Naive thymus-derived CD4-positive, alpha-beta T cell (primary cell): ENCODE measurements around the gene EIF6. TPM values are rescaled to one million over a fixed set of nuclear protein-coding genes. Genes with fewer than 3 reads are reported as not detected.

ENCODE experiments used
- ATAC-seq: fragments of 150-1000 bp; cut with Tn5 transposase; 2 replicates; pipeline ENCODE4 v1.10.0; 2021; ENCODE audit warnings: mild to moderate bottlenecking, moderate library complexity
- CTCF ChIA-PET: fragments of 350-600 bp; sonication (Branson Sonifier 250); formaldehyde crosslinking; loops from one replicate; lab custom pipeline; 2021; ENCODE audit warnings: antibody characterized with exemption; lab: Charles Lee
- POLR2A ChIA-PET: fragments of 350-600 bp; sonication (Branson Sonifier 250); formaldehyde crosslinking; loops from one replicate; lab custom pipeline; 2021; ENCODE audit warnings: antibody characterized with exemption, inconsistent platforms; lab: Charles Lee
- DNase-seq, 9 donors: peaks; one replicate each; pipeline versions ENCODE4 v3.0.0 to v3.0.0-alpha.2; 2020 to 2022; ENCODE audit warnings: mixed read lengths in 1 of 9
- H3K27ac ChIP-seq: one replicate; pipeline ENCODE4 v1.7.0; 2013; ENCODE audit warnings: mild to moderate bottlenecking, low read depth, low read length, moderate library complexity
- H3K27me3 ChIP-seq, 2 donors: one replicate each; pipeline ENCODE4 v1.7.0; 2013; ENCODE audit warnings: low read length in 2 of 2, mild to moderate bottlenecking in 2 of 2, moderate library complexity in 2 of 2; ENCODE audit not compliant: control insufficient read depth in 2 of 2, insufficient read depth in 2 of 2
- H3K36me3 ChIP-seq, 3 experiments: 1 replicate in 2 of 3; 2 replicates in 1 of 3; pipeline ENCODE4 v1.7.0; 2013; ENCODE audit warnings: low read length in 3 of 3, mild to moderate bottlenecking in 3 of 3, moderate library complexity in 1 of 3; ENCODE audit not compliant: insufficient read depth in 3 of 3, control insufficient read depth in 2 of 3
- H3K4me1 ChIP-seq, 2 donors: one replicate each; pipeline ENCODE4 v1.7.0; 2013; ENCODE audit warnings: low read length in 2 of 2, mild to moderate bottlenecking in 2 of 2, moderate library complexity in 1 of 2; ENCODE audit not compliant: control insufficient read depth in 2 of 2, insufficient read depth in 2 of 2
- H3K4me3 ChIP-seq: 2 replicates; pipeline ENCODE4 v1.7.0; 2013; ENCODE audit warnings: mild to moderate bottlenecking, low read length
- H3K9me3 ChIP-seq, 3 experiments: 1 replicate in 2 of 3; 2 replicates in 1 of 3; pipeline ENCODE4 v1.7.0; 2013; ENCODE audit warnings: low read length in 3 of 3; ENCODE audit not compliant: control insufficient read depth in 2 of 3
- H3K27ac Mint-ChIP-seq, 9 donors: one replicate each; pipeline ENCODE4 v1.8.0; 2020 to 2022; ENCODE audit warnings: mixed read lengths in 9 of 9, mild to moderate bottlenecking in 8 of 9, moderate library complexity in 5 of 9, inconsistent platforms in 2 of 9
- H3K27me3 Mint-ChIP-seq, 5 donors: one replicate each; pipeline ENCODE4 v1.8.0; 2021 to 2022; ENCODE audit warnings: mixed read lengths in 5 of 5, mild to moderate bottlenecking in 1 of 5
- H3K36me3 Mint-ChIP-seq, 5 donors: one replicate each; pipeline ENCODE4 v1.8.0; 2020 to 2022; ENCODE audit warnings: mixed read lengths in 5 of 5, mild to moderate bottlenecking in 3 of 5, inconsistent platforms in 1 of 5
- H3K4me1 Mint-ChIP-seq, 7 donors: one replicate each; pipeline ENCODE4 v1.8.0; 2020 to 2022; ENCODE audit warnings: mixed read lengths in 7 of 7, mild to moderate bottlenecking in 3 of 7, inconsistent platforms in 1 of 7
- H3K4me3 Mint-ChIP-seq, 10 donors: one replicate each; pipeline ENCODE4 v1.8.0; 2020 to 2022; ENCODE audit warnings: mild to moderate bottlenecking in 10 of 10, mixed read lengths in 10 of 10, moderate library complexity in 6 of 10, inconsistent platforms in 2 of 10
- H3K9me3 Mint-ChIP-seq, 11 donors: one replicate each; pipeline ENCODE4 v1.8.0; 2020 to 2022; ENCODE audit warnings: mixed read lengths in 11 of 11, mild to moderate bottlenecking in 4 of 11, inconsistent platforms in 1 of 11, moderate library complexity in 1 of 11
- intact Hi-C, 2 donors: fragments of 100-400 bp; cut with micrococcal nuclease; formaldehyde crosslinking; loops; one replicate each; pipeline ENCODE4 v1.15.1; 2023
- polyA plus RNA-seq, 2 donors: library from polyadenylated mRNA; unstranded; fragments of 300-500 nt; fragmentation: Illumina TruSeq; gene quantifications; one replicate each; pipeline ENCODE4 v1.2.3, GENCODE V29; 2021
- total RNA-seq, 6 experiments: library from RNA in 5 of 6; stranded (reverse) in 5 of 6; gene quantifications; 1 replicate in 5 of 6; 2 replicates in 1 of 6; pipeline ENCODE4 v1.2.3 and lab custom pipeline; 2021 to 2026

EIF6 gene
- total and polyA plus RNA-seq, 7 experiments from 2014 or later, result 35.4 to 150 (median 55.2) TPM

DNA sequence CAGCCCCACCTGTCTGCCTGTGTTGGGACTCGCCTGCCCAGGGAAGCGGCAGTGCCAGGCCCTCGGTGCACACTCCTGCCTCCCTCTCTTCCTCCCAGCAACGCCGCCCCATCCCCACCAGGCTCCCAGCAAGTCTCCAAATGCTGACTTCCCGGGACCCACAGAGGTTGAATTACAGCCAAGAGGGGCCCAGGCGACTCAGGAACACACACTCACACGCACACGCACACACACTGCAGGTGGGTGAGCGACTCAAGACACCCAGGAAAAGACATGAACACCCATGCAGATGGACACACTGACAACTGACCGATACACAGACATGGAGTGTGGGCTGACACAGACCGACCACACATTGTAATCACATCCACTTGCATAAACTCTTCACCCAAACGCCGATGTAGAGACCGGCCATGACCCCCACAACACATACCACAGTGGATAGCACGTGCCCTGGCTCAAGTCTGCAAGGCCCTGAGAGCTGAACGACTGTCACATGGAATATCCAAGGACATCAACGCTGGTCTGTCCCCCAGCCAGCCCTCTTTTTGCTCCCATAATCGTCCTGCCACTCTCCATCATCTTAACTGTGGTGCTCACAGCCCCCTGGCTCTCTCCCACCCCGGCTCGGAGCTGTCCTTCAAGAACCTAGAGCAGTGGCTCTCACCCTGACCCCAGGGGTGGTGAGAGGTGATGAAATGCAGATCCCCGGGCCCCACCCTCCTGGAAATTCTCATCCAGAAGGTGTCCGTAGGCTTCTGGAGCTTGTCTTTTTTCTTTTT lies 8.1 kb upstream of the EIF6 start:
- Mint-ChIP-seq H3K9me3 (peaks cover 0 to 3% (median 0%) of the 10 kb centered on the region in 11 donors), H3K27me3 (peaks cover 0 to 8% (median 4%) of the 10 kb centered on the region in 5 donors), H3K36me3 (no peaks in the 10 kb centered on the region), H3K4me1 (peaks cover 0 to 5% (median 0%) of the 10 kb centered on the region in 7 donors), H3K4me3 (no peak overlapping the region), H3K27ac (no peak overlapping the region)
- H3K36me3 ChIP-seq, result no peaks in the 10 kb centered on the region
- ATAC-seq, result no peak
- no peak overlapping the region for H3K4me3 ChIP-seq
- H3K27me3 ChIP-seq, result no peaks in the 10 kb centered on the region
- no peak for DNase-seq
- H3K9me3 ChIP-seq, result no peaks in the 10 kb centered on the region
- no peak overlapping the region for H3K27ac ChIP-seq
- POLR2A ChIA-PET, result interaction anchor here (1.2 kb wide), 1 partner anchor 8 kb away, joined by 6 read pairs; the partner anchor contains the start of gene EIF6
- intact Hi-C loops, result no loop called here
- no peaks in the 10 kb centered on the region for H3K4me1 ChIP-seq
- CTCF ChIA-PET, result interaction anchor here (0.9 kb wide), 1 partner anchor 11 kb away, joined by 3 read pairs; no protein-coding TSS in a partner anchor

DNA sequence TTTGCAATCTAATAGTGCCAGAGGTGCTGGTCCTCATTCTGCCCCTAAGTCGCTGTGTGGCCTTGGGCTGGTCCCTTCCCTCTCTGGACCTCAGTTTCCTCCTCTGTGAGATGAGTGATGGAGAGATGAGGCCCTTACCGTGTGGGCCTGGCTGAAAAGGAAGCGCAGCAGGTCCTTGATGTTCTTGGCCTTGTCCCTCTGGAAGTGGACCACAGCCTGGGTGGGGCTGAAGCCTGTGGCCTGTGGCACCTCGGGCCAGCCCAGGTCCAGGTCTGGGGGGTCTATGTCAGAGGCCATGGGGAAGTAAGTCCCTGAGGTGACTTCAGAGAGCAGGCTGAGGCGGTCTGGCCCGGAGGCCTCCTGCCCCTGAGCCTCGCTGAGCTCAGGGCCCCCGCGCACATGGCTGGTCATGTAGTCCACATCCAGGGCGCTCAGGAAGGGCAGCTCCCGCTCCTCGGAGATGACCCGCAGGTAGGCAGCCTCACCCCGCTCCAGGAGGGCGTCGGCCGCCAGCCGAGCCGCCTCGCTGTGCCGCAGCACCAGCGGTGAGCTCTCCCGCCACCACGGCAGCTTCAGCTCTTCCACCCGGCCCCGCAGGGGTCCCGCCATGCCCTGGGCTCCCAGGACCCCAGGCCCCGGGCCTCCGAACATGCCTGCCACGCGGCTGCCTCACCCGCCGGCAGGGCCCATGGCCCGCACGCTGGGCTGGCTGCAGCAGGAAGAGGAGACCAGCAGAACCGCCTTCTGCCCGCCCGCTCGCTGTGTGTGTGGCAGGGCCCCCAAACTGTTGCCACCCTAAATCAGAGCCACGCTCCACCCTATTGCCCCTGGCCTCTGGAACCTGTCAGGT lies 7.3 kb upstream of the EIF6 start, which contains the start of gene FAM83C:
Gene FAM83C (minus strand): TSS at position 772 of the 850 bp plus-strand sequence. CDS start 121 bp downstream, at position 651.
- intact Hi-C loops, result no loop called here
- no peaks in the 10 kb centered on the region for H3K27me3 ChIP-seq
- POLR2A ChIA-PET, result no interaction called here
- H3K36me3 Mint-ChIP-seq, result no peaks in the 10 kb centered on the region
- peaks cover 0 to 3% (median 0%) of the 10 kb centered on the region in 11 donors for H3K9me3 Mint-ChIP-seq
- H3K27ac Mint-ChIP-seq, result no peak within 1 kb of the TSS
- H3K27me3 Mint-ChIP-seq, result peaks cover 0 to 8% (median 4%) of the 10 kb centered on the region in 5 donors
- no peak within 1 kb of the TSS for H3K4me3 ChIP-seq
- no peaks in the 10 kb centered on the region for H3K9me3 ChIP-seq
- H3K27ac ChIP-seq, result no peak within 1 kb of the TSS
- ATAC-seq (no peak), DNase-seq (no peak)
- CTCF ChIA-PET, result no interaction called here
- H3K4me1 Mint-ChIP-seq, result peaks cover 0 to 5% (median 0%) of the 10 kb centered on the region in 7 donors
- H3K4me1 ChIP-seq, result no peaks in the 10 kb centered on the region
- no peak within 1 kb of the TSS for H3K4me3 Mint-ChIP-seq
- H3K36me3 ChIP-seq, result no peaks in the 10 kb centered on the region

DNA sequence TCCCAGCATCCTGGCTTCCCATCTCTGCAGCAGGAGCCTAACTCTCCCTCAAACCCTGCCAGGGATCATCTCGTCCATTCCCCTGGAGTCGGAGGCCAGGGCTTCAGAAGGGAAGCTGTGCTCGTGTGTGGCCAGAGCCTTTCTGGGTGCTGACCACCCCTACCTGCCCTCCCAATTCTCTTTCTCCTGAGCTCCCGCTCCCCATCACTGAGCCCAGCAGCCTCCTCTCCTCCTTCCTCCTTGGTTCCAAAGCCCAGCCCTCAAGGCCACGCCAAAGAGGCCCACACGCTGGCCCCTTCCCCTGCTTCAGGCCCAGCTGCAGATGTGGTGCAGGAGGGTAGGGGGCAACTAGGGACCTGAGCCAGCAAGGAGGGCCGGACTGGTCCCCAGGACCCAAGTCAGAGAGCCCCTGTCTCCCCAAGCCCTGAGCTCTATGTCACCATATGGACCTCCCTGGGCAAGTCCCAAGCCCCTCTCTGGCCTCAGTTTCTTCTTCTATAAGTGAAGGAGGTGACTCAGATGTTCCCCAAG lies 6.4 kb upstream of the EIF6 start:
- Histone ChIP-seq H3K36me3 (no peaks in the 10 kb centered on the region), H3K27me3 (no peaks in the 10 kb centered on the region), H3K4me1 (no peaks in the 10 kb centered on the region), H3K4me3 (no peak overlapping the region), H3K9me3 (no peaks in the 10 kb centered on the region), H3K27ac (no peak overlapping the region)
- DNase-seq (no peak), ATAC-seq (no peak)
- CTCF ChIA-PET, result no interaction called here
- Mint-ChIP-seq H3K27ac (no peak overlapping the region), H3K4me1 (peaks cover 0 to 7% (median 2%) of the 10 kb centered on the region in 7 donors), H3K9me3 (peaks cover 0 to 3% (median 0%) of the 10 kb centered on the region in 11 donors), H3K36me3 (no peaks in the 10 kb centered on the region), H3K4me3 (no peak overlapping the region), H3K27me3 (peaks cover 0 to 8% (median 4%) of the 10 kb centered on the region in 5 donors)
- intact Hi-C loops, result no loop called here
- POLR2A ChIA-PET, result no interaction called here

DNA sequence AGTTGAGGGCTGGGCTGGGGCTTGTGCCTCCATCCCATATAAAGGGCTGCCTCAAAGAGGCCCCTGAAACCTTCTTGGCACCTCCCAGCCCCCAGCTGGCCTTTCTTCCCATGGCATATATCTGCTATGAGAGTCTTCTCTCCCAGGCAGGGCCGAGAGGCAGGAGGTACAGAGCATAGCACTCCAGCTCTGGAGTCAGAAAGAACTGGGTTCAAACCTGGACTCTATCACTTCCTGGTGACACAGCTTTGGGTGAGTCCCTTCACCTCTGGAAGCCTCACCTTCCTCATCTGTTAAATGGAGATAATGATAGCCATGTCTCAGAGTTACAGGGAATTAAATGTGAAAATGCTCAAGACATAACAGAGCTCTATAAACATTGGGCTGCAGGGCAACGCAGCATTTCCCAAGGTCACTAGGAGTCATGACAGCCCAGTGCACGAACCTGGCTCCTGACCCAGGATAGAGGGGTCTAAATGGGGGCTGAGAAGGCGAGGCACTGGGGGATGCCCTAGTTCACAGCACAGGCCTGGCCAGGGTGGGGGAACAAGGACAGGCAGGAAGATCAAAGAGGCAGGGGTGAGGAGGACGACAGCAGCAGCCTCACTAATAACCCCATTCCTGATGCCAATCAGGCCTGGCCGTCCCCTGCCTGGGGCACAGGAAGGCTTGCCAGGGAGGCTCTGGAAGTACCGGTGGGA lies 5.8 kb upstream of the EIF6 start:
- Histone ChIP-seq H3K4me3 (no peak overlapping the region), H3K36me3 (no peaks in the 10 kb centered on the region), H3K4me1 (no peaks in the 10 kb centered on the region), H3K9me3 (no peaks in the 10 kb centered on the region), H3K27me3 (no peaks in the 10 kb centered on the region), H3K27ac (no peak overlapping the region)
- DNase-seq, result no peak
- peaks cover 0 to 2% (median 0%) of the 10 kb centered on the region in 11 donors for H3K9me3 Mint-ChIP-seq
- H3K36me3 Mint-ChIP-seq, result no peaks in the 10 kb centered on the region
- H3K27me3 Mint-ChIP-seq, result peaks cover 0 to 5% (median 2%) of the 10 kb centered on the region in 5 donors
- intact Hi-C loops, result no loop called here
- H3K27ac Mint-ChIP-seq, result no peak overlapping the region
- ChIA-PET CTCF (no interaction called here), POLR2A (interaction anchor here (0.6 kb wide), 1 partner anchor 26 kb away, joined by 3 read pairs; no protein-coding TSS in a partner anchor)
- H3K4me3 Mint-ChIP-seq, result no peak overlapping the region
- peaks cover 0 to 11% (median 5%) of the 10 kb centered on the region in 7 donors for H3K4me1 Mint-ChIP-seq
- ATAC-seq, result no peak

DNA sequence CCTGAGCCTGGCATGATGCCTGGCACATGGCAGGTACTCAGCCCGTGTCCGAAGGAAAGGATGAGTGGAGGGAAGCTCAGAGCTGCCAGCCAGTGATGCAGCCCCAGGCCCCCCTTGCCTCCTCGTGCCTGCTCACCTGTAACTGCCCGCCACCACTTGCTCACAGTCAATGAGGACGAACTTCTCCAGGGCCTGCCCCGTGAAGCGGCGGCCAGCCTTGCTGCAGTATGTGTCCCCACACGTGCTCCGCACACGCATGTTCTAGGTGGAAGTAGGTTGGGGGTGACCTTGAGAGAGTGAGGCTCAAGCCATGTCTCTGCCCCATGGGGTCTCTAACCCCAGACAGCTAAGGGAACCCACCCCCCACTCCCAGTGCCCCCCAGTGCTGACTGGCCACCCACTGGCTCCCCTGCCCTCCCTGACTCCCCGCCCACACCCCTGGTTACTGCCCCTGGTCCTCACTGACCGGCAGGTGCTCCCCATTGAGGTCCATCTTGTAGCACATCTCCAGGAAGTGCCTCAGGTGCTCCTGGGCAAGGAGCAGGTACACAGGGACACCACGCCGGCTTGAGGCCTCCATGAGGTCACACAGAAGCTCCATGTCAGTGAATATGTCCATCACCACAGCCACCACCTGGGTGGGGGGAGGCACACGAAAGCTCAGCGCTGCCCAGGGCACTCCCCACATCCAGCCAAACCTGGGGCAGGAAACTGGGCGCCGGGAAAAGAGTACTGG lies 3.9 kb upstream of the EIF6 start:
- H3K4me1 ChIP-seq, result peaks cover 4% of the 10 kb centered on the region in 2 donors
- H3K27me3 Mint-ChIP-seq, result peaks cover 0 to 5% (median 0%) of the 10 kb centered on the region in 5 donors
- H3K9me3 ChIP-seq, result no peaks in the 10 kb centered on the region
- DNase-seq (no peak), ATAC-seq (no peak)
- ChIA-PET CTCF (interaction anchor here (0.6 to 0.7 kb wide), 3 partner anchors 57 to 666 kb away, joined by 3 read pairs; no protein-coding TSS in a partner anchor), POLR2A (interaction anchor here (1.8 kb wide), 1 partner anchor 11 kb away, joined by 7 read pairs; the partner anchor contains the start of gene MMP24OS)
- H3K36me3 ChIP-seq, result no peaks in the 10 kb centered on the region
- H3K4me3 Mint-ChIP-seq, result no peak overlapping the region
- no peaks in the 10 kb centered on the region for H3K36me3 Mint-ChIP-seq
- H3K4me3 ChIP-seq, result no peak overlapping the region
- peaks cover 9 to 21% (median 17%) of the 10 kb centered on the region in 7 donors for H3K4me1 Mint-ChIP-seq
- intact Hi-C loops, result no loop called here
- peak overlapping the region in 1 of 9 donors; percentile 21 for H3K27ac Mint-ChIP-seq
- H3K27me3 ChIP-seq, result no peaks in the 10 kb centered on the region
- peaks cover 0 to under 1% (median 0%) of the 10 kb centered on the region in 11 donors for H3K9me3 Mint-ChIP-seq
- no peak overlapping the region for H3K27ac ChIP-seq
